Fibroblast of skin of back (primary cell): ENCODE measurements around the gene NUFIP1. TPM values are rescaled to one million over a fixed set of nuclear protein-coding genes. Genes with fewer than 3 reads are reported as not detected.
A peak's percentile ranks its signal among the peaks of the same experiment; 100 is the strongest.
"Not testable (repeated sequence)": the region's sequence is repeated elsewhere in the genome, so short reads cannot be mapped to it uniquely, and the experiment has no call there.

Experiments used
- DNase-seq: peaks from one replicate; pipeline ENCODE4 v3.0.0-alpha.2; 2013
- polyA plus RNA-seq, 2 experiments: library from polyadenylated mRNA; unstranded; fragments of 120-200 nt; gene quantifications; one replicate each; pipeline ENCODE4 v1.2.1, GENCODE V29; 2013; ENCODE audit not compliant: insufficient read length in 2 of 2

The NUFIP1 gene
- 6.1 TPM for polyA plus RNA-seq (2013, experiment 1 of 2; ENCODE audit: insufficient read length)
- 4.4 TPM for polyA plus RNA-seq (2013, experiment 2 of 2; ENCODE audit: insufficient read length)

GRCh38 chr13:44989071-44989889 is at the start of gene NUFIP1, which contains the start of gene GPALPP1:
Gene NUFIP1, minus strand, starts transcription at chr13:44989471. Its CDS starts 35 bp downstream, at chr13:44989436.
Gene GPALPP1, plus strand, starts transcription at chr13:44989538. Its CDS starts 117 bp downstream, at chr13:44989655.
- DNase-seq: peak; percentile 95

- no peak for DNase-seq
Measured at GRCh38 chr13:45036206-45036605, 46.9 kb upstream of the NUFIP1 start.

GRCh38 chr13:45034342-45034741 is 45.1 kb upstream of the NUFIP1 start:
- DNase-seq: no peak

- no peak for DNase-seq
Measured at GRCh38 chr13:45024847-45025246, 35.6 kb upstream of the NUFIP1 start.

- no peak for DNase-seq
Measured at GRCh38 chr13:45021250-45021649, 32.0 kb upstream of the NUFIP1 start.

GRCh38 chr13:45019981-45020380 is 30.7 kb upstream of the NUFIP1 start:
- DNase-seq: not testable (repeated sequence)

- DNase-seq: no peak
Measured at GRCh38 chr13:45016792-45017425, 27.6 kb upstream of the NUFIP1 start.

- DNase-seq: no peak
Measured at GRCh38 chr13:45015300-45015699, 26.0 kb upstream of the NUFIP1 start.

- DNase-seq: no peak
Measured at GRCh38 chr13:45011198-45011597, 21.9 kb upstream of the NUFIP1 start.

- DNase-seq: no peak
Measured at GRCh38 chr13:45007823-45008222, 18.6 kb upstream of the NUFIP1 start.

- no peak for DNase-seq
Measured at GRCh38 chr13:45007225-45007624, 18.0 kb upstream of the NUFIP1 start.

GRCh38 chr13:45004096-45004495 is 14.8 kb upstream of the NUFIP1 start:
- DNase-seq: no peak

- no peak for DNase-seq
Measured at GRCh38 chr13:45003417-45003816, 14.1 kb upstream of the NUFIP1 start.

GRCh38 chr13:44989941-44990340 is 670 bp upstream of the NUFIP1 start:
- DNase-seq: no peak

GRCh38 chr13:44978328-44978727 is 10.9 kb downstream of the NUFIP1 start:
- DNase-seq: no peak

- DNase-seq: no peak
Measured at GRCh38 chr13:44976949-44977583, 12.2 kb downstream of the NUFIP1 start.

- DNase-seq: no peak
Measured at GRCh38 chr13:44976196-44976595, 13.1 kb downstream of the NUFIP1 start.

GRCh38 chr13:44974056-44974793 is 15.0 kb downstream of the NUFIP1 start:
- peak; percentile 14 for DNase-seq

GRCh38 chr13:44972956-44973581 is 16.2 kb downstream of the NUFIP1 start:
- DNase-seq: peak; percentile 43

GRCh38 chr13:44971656-44972595 is 17.3 kb downstream of the NUFIP1 start:
- DNase-seq: peak; percentile 15
